ENCODE measurements around the gene LRRC27.

DNA sequence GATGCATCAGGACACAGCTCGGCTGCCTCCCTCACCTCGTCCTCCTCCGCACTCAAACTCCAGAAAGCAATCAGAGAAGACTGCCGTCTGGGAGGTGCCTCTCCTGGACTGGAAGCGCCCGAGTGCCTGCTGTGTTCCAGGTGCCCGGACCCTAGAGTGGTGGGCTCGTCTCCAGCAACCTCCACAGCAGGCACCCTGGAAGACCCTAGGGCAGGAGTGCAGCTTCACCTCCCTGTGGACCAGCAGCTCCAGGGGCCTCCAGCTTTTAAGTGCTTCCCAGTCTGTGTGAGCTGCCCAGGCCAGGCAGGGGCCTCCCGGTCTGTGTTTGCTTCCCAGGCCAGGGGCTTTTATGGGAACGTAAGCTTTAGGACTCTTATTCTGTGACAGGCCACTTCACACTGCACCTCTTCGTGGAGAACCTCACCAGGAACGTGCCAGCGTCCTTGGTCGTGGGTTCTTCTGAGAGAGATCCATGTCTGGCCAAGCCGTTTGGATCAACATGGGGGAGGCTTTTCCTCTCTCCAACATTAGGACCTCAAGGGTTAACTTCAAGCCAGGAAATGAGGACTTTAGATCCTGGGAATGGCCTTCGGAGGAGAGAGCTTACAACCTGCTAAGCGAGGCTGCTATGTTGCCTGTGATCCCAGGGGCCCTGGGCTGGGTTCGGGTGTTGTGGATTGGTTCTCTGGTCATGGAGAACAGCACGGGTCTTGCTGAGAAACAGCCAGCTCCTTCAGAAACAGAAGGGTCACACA, 59.1 kb downstream of the LRRC27 start:
- TF ChIP-seq POLR2A (IDR thresholded peaks at IDR 0.05; ENCODE audit: low read length) = no peak
- TF ChIP-seq, protein P1, sequence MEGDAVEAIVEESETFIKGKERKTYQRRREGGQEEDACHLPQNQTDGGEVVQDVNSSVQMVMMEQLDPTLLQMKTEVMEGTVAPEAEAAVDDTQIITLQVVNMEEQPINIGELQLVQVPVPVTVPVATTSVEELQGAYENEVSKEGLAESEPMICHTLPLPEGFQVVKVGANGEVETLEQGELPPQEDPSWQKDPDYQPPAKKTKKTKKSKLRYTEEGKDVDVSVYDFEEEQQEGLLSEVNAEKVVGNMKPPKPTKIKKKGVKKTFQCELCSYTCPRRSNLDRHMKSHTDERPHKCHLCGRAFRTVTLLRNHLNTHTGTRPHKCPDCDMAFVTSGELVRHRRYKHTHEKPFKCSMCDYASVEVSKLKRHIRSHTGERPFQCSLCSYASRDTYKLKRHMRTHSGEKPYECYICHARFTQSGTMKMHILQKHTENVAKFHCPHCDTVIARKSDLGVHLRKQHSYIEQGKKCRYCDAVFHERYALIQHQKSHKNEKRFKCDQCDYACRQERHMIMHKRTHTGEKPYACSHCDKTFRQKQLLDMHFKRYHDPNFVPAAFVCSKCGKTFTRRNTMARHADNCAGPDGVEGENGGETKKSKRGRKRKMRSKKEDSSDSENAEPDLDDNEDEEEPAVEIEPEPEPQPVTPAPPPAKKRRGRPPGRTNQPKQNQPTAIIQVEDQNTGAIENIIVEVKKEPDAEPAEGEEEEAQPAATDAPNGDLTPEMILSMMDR (IDR thresholded peaks at IDR 0.05) = no peak
- no peak for TF ChIP-seq CHD2 (IDR thresholded peaks at IDR 0.05; ENCODE audit: low read length, partially characterized antibody)
- TF ChIP-seq, protein P2, sequence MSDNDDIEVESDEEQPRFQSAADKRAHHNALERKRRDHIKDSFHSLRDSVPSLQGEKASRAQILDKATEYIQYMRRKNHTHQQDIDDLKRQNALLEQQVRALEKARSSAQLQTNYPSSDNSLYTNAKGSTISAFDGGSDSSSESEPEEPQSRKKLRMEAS (IDR thresholded peaks at IDR 0.05) = no peak
- no peak for TF ChIP-seq CEBPB (IDR thresholded peaks at IDR 0.05)
- TF ChIP-seq KDM1A (IDR thresholded peaks at IDR 0.05; ENCODE audit: low read depth) = no peak
